ENCODE results near the gene FOXP4. TPM values are rescaled to one million over a fixed set of nuclear protein-coding genes. Genes with fewer than 3 reads are reported as not detected.

Gene FOXP4
- total RNA-seq, 1 experiment from 2014 or later = 26.0 TPM

DNA sequence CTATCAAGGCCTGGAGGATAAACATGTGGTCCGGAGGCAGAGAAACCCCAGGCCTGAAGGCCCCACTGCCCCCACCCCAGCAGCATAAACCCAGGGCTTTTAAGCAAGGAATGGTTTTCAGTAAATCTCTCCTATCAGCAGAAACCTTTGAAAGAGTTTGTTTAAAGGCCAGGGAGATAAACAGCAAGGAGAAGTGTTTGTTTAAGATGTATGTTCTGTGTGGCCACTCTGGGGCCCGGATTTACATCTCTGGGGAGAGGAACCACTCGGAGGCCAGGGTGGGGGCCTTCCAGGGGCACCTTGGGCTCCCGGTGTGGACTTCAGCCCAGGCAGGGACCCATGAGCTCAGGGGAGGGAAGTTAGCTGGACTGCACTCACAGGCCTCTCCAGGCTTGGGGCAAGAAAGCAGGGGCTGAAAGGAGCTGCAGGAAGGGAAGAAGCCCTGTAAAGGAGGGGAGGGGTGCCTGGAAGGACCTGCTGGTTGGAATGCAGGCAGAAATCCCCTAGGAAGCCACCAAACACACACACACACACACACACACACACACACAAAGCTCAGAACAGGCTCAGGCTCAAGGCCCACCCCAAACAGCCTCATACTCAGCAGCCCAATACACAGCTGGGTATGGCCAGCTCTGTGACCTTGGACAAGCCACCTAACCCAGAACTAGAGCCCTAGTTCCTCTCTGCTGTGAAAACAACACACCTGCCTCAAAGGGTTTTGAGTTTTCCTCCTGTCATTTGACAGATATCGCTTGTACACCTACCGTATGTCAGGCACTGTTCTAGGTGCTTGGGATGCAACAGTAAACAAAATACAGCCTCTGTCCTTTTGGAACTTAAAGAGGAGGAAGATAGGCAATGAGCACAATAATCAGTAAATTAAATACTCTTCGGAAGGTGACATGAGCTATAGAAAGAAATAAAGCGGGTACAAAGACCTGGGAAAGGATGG is 26.2 kb upstream of the FOXP4 start:
- ChIA-PET POLR2A (ENCODE audit: unreplicated experiment) (interaction anchor here (0.6 kb wide), 1 partner anchor 10 kb away, joined by 5 read pairs; no protein-coding TSS in a partner anchor), CTCF (no interaction called here)
- Histone ChIP-seq H3K9me3 (ENCODE audit: insufficient read depth, low read depth) (no peaks in the 10 kb centered on the region), H2AFZ (no peak overlapping the region), H3K79me2 (ENCODE audit: low read depth) (no peaks in the 10 kb centered on the region), H3K36me3 (ENCODE audit: low read depth) (no peaks in the 10 kb centered on the region), H4K20me1 (ENCODE audit: insufficient read depth) (no peaks in the 10 kb centered on the region), H3K9me2 (ENCODE audit: insufficient read depth) (no peaks in the 10 kb centered on the region), H3K4me3 (no peak overlapping the region), H3K27ac (no peak overlapping the region), H3K4me1 (replicated peaks; ENCODE audit: insufficient read depth) (no peaks in the 10 kb centered on the region), H3F3A (ENCODE audit: insufficient read depth, low read depth) (no peaks in the 10 kb centered on the region), H3K27me3 (ENCODE audit: insufficient read depth, low read depth) (no peaks in the 10 kb centered on the region), H3K4me2 (no peak overlapping the region)
- intact Hi-C loops (cut with micrococcal nuclease; ENCODE audit: unreplicated experiment) = no loop called here
- TF ChIP-seq, protein P1, sequence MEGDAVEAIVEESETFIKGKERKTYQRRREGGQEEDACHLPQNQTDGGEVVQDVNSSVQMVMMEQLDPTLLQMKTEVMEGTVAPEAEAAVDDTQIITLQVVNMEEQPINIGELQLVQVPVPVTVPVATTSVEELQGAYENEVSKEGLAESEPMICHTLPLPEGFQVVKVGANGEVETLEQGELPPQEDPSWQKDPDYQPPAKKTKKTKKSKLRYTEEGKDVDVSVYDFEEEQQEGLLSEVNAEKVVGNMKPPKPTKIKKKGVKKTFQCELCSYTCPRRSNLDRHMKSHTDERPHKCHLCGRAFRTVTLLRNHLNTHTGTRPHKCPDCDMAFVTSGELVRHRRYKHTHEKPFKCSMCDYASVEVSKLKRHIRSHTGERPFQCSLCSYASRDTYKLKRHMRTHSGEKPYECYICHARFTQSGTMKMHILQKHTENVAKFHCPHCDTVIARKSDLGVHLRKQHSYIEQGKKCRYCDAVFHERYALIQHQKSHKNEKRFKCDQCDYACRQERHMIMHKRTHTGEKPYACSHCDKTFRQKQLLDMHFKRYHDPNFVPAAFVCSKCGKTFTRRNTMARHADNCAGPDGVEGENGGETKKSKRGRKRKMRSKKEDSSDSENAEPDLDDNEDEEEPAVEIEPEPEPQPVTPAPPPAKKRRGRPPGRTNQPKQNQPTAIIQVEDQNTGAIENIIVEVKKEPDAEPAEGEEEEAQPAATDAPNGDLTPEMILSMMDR (conservative IDR thresholded peaks at IDR 0.05) = no peak
- TF ChIP-seq EZH2 (IDR thresholded peaks at IDR 0.05; ENCODE audit: low read depth) = no peak
- no peak for DNase-seq
- BruUV-seq (replicated peaks) = no TSS peak

- CTCF ChIA-PET = no interaction called here
These were observed 23.2 kb upstream of the FOXP4 start for GRCh38 chr6:41522780-41523548.

More at GRCh38 chr6:41522780-41523548, 23.2 kb upstream of the FOXP4 start:
- H3K4me1 ChIP-seq (replicated peaks; ENCODE audit: insufficient read depth) = no peaks in the 10 kb centered on the region
- H3K79me2 ChIP-seq (ENCODE audit: low read depth) = no peaks in the 10 kb centered on the region
- H3K4me3 ChIP-seq = no peak overlapping the region
- no peaks in the 10 kb centered on the region for H3F3A ChIP-seq (ENCODE audit: insufficient read depth, low read depth)
- H3K4me2 ChIP-seq = no peak overlapping the region
- DNase-seq = no peak
- no peak overlapping the region for H2AFZ ChIP-seq
- no peaks in the 10 kb centered on the region for H3K9me3 ChIP-seq (ENCODE audit: insufficient read depth, low read depth)
- no TSS peak for BruUV-seq (replicated peaks)
- no peak overlapping the region for H3K27ac ChIP-seq
- H4K20me1 ChIP-seq (ENCODE audit: insufficient read depth) = no peaks in the 10 kb centered on the region
- no peak for TF ChIP-seq EZH2 (IDR thresholded peaks at IDR 0.05; ENCODE audit: low read depth)
- TF ChIP-seq, protein P1 (conservative IDR thresholded peaks at IDR 0.05) = no peak
- intact Hi-C loops (cut with micrococcal nuclease; ENCODE audit: unreplicated experiment) = no loop called here
- H3K27me3 ChIP-seq (ENCODE audit: insufficient read depth, low read depth) = no peaks in the 10 kb centered on the region
- POLR2A ChIA-PET (ENCODE audit: unreplicated experiment) = no interaction called here
- no peaks in the 10 kb centered on the region for H3K9me2 ChIP-seq (ENCODE audit: insufficient read depth)
- no peaks in the 10 kb centered on the region for H3K36me3 ChIP-seq (ENCODE audit: low read depth)
